HCT116 (cell line): ENCODE results near the gene FAM118B.

Experiments
- CEBPB ChIP-seq: IDR thresholded peaks from 2 replicates; pipeline ENCODE4 v1.6.1; 2012; ENCODE audit warnings: low read depth
- EGR1 ChIP-seq: IDR thresholded peaks from 2 replicates; pipeline ENCODE4 v1.6.1; 2012; ENCODE audit warnings: low read depth
- POLR2A ChIP-seq: IDR thresholded peaks from 2 replicates; pipeline ENCODE4 v1.7.0; 2011; ENCODE audit warnings: borderline replicate concordance; ENCODE audit not compliant: insufficient read depth, insufficient read length; ENCODE audit errors: extremely low read depth
- POLR2AphosphoS5 ChIP-seq: IDR thresholded peaks from 2 replicates; pipeline ENCODE4 v1.6.1; 2011; ENCODE audit warnings: mild to moderate bottlenecking, low read depth, low read length, moderate library complexity
- ZFX ChIP-seq: fragments of 450-650 bp; IDR thresholded peaks from 2 replicates; pipeline ENCODE4 v1.6.1; 2017
- TF ChIP-seq, protein P1 (sequence below), 3 experiments: fragments of 200-600 bp in 1 of 3; sonication (generic) in 1 of 3; IDR thresholded peaks in 2 of 3; conservative IDR thresholded peaks in 1 of 3; 2 replicates each; pipeline ENCODE4 v1.5.1; 2012 to 2017; ENCODE audit warnings: low read depth in 2 of 3, low read length in 2 of 3, antibody characterized with exemption in 1 of 3, borderline replicate concordance in 1 of 3, control low read depth in 1 of 3, mild to moderate bottlenecking in 1 of 3, mixed read lengths in 1 of 3, mixed run types in 1 of 3, moderate library complexity in 1 of 3; ENCODE audit not compliant: insufficient read depth in 1 of 3
- TF ChIP-seq, protein P2 (sequence below): IDR thresholded peaks from 2 replicates; pipeline ENCODE4 v1.6.1; 2012

DNA sequence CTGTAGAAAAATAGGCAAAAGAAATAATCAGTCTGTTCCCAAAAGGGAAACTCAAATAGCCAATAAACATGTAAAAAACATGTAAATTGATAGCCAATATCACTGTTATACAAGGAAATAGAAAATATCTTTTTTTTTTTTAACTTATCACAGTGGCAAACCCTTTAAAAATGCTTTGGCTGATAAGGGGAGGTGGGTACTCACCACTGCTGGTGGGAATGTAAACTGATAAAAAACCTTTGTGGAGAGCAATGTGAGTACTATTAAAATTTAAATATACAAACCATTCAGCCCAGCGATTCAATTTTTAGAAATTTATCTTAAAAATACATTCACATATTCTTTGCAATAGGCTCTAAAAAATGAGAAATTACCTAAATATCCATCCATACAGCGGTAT is 3.7 kb upstream of the FAM118B start:
- no peak for TF ChIP-seq ZFX
- TF ChIP-seq, protein P1, sequence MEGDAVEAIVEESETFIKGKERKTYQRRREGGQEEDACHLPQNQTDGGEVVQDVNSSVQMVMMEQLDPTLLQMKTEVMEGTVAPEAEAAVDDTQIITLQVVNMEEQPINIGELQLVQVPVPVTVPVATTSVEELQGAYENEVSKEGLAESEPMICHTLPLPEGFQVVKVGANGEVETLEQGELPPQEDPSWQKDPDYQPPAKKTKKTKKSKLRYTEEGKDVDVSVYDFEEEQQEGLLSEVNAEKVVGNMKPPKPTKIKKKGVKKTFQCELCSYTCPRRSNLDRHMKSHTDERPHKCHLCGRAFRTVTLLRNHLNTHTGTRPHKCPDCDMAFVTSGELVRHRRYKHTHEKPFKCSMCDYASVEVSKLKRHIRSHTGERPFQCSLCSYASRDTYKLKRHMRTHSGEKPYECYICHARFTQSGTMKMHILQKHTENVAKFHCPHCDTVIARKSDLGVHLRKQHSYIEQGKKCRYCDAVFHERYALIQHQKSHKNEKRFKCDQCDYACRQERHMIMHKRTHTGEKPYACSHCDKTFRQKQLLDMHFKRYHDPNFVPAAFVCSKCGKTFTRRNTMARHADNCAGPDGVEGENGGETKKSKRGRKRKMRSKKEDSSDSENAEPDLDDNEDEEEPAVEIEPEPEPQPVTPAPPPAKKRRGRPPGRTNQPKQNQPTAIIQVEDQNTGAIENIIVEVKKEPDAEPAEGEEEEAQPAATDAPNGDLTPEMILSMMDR (IDR thresholded peaks at IDR 0.05 in 2 of 3, conservative IDR thresholded peaks at IDR 0.05 in 1 of 3; ENCODE audit: borderline replicate concordance in 1 of 3, insufficient read depth in 1 of 3, low read depth in 2 of 3, low read length in 2 of 3), result no peak
- TF ChIP-seq, protein P2, sequence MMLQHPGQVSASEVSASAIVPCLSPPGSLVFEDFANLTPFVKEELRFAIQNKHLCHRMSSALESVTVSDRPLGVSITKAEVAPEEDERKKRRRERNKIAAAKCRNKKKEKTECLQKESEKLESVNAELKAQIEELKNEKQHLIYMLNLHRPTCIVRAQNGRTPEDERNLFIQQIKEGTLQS, result no peak
- no peak for TF ChIP-seq CEBPB
- TF ChIP-seq POLR2A, result no peak
- TF ChIP-seq EGR1, result no peak
- no peak for TF ChIP-seq POLR2AphosphoS5
